Measurements from ENCODE around the gene DLG2.

- no peak for TF ChIP-seq CTCF (IDR thresholded peaks at IDR 0.05)
- no peak for TF ChIP-seq EP300 (IDR thresholded peaks at IDR 0.05)
Observed at GRCh38 chr11:85167471-85167870, 459.7 kb downstream of the DLG2 start.
